AML-193 (cell line): ENCODE data around the gene CDH4.

Source experiments
- DNase-seq, 2 experiments: peaks; one replicate each; lab custom pipeline; 2025; lab: John Stamatoyannopoulos, UW

CDH4 gene

DNA sequence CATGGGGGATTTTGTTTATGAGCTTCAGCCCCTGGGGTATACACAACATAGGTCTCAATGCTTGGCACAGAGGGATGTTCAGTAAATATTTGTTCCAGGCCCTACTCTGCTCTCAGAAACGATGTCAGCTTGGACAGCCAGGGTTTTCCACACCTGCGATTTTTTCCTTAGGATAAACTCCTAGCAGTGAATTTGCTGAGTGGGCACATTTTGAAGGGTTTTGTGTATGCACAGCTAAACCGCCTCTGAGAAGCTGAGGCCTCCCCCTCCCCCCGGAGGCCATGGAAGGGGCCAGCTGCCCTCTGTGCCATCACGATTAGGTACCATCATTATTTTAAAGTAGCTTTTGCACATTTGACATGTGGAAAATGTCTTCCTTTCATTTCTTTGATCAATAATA, 614.1 kb downstream of the CDH4 start:
- DNase-seq, result no peak

DNA sequence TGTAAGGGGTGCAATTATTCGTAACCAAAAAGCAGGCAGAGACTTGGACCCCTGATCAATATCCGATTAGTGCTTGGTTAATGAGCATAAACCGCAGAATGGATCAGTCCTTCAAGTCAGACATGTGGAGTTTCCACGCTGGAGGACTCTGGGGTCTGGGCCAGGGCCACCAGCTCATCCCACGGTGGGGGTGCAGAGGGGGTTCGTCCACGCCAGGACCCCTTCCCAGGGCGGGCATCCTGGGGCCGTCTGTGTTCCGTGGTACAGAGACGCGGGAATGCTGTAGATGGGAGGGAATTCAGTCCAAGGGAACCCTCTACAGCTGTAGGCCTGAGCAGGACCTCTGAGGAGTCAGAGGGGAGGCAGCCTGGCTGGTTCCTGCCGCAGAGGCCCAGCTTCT, 615.9 kb downstream of the CDH4 start:
- no peak for DNase-seq

DNA sequence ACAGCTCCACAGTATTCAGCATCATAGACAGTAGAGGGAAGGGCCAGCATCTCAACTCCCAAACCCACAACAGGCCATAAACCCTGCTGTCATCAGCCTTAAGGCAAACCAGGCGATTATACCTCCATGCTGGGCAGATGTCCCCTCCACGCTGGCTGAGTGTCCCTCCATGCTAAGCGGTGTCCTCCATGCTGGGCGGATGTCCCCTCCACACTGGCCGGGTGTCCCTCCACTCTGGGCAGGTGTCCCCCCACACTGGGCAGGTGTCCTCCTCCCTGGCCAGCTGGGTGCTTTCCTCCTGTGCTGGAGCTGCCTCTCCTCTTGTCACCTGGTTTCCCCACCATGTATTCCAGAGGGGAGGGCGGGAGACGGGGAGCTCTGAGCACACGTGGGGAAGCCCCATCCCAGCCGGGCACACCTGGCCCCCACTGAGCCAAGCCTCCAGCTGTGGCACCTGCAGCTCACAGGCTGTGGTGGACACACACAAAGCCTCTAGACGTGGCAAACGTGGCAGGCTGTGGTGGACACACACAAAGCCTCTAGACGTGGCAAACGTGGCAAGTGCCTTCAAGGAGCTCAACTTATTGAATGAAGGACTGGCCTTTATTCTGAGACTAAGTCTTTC, 616.5 kb downstream of the CDH4 start:
- DNase-seq, result no peak

DNA sequence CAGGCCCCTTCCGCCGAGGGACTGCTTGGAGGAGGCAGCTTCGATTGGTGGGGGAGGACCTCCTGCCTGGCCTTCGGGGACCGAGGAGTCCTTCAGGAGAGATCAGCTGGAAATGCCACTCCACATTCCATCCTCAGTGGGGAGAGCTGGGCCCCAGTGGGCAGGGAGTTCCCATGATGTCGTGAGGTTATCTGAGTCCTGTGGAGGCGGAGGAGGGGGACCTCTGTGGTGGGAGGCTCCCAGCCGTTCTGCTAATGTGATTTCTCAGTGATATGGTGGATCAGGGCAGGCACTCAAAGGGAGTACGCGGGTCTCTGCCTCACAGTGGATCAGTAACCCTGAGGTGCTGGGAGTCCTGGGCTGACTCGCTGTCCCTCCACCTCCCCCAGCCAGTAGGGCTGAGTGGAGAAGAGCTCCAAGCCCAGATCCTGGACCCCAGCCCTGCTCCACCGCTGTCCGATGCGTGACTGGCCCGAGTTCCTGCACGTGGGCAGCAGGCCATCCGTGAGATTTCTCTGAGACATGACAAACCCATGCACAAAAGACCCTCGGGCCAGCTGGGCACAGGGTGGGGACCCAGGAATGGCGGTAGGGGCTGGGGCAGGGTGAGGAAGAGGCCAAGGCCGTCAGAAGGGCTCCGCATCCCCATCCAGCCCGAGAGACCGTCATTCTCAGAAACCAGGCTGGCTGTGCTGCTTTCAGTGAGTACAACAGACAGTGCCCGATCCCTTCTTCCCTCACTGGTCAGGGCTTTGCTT, 617.9 kb downstream of the CDH4 start:
- DNase-seq, result no peak

DNA sequence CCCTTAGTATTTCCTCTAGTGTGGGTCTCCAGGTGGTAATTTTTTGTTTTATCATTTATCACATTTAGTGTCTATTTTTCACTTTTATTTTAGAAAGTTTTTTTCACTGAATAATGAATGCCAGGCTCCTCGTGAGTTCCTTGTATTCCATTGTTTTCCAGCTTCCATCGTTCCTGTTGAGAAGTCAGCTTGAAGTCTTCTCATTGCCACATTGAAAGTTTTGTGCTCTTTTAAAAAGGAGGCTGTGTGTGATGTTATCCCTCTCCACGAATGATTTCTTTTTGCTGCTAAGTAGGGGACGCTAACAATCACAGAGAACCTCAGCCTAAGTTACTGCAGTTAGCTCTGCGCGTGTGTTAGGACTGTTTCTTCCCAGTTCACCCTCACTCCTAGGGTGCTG, 619.1 kb downstream of the CDH4 start:
- DNase-seq, result no peak

DNA sequence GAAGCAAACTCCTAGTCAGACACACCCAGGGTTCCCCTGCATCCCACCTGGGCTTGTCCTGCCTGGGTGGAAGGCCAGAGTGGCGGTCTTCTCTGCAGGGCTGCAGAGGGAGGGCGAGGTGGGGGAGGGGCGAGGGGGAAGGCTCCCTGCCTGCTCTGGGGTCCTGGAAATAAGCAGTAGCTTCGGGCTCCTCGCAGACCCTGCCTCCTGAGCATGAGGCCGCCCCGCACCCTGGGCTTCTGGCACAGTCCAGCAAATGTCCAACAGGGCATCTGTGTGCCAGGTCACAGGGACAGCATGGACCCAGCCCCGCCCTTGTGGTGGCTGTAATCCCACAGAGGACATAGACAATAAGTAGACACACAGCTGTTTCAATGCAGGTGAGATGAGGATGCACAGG, 619.9 kb downstream of the CDH4 start:
- no peak for DNase-seq

DNA sequence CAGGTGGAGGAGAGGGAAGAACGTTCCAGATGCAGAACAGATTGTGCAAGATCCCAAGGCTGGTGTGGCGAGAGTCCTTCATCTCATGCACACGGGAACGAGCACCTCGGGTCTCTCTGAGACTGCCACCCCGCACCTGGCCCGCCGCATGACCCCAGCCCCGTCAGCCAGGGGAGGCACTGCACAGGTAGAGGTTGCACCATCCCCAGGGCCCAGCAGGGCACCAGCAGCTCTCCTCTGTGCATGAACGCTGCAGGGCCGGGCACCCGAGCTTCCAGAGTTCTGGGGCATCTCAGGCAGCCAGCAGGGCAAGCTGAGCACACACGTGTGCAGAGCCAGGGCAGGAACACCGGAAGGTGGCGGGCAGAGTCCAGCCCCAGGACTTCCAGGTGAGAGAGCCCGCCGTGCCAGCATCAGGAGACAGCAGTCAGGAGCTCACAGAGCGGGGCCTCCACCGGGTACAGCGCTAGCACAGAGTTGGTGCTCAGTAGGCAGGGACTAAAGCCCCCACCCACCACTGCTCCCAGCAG, 620.4 kb downstream of the CDH4 start:
- no peak for DNase-seq

DNA sequence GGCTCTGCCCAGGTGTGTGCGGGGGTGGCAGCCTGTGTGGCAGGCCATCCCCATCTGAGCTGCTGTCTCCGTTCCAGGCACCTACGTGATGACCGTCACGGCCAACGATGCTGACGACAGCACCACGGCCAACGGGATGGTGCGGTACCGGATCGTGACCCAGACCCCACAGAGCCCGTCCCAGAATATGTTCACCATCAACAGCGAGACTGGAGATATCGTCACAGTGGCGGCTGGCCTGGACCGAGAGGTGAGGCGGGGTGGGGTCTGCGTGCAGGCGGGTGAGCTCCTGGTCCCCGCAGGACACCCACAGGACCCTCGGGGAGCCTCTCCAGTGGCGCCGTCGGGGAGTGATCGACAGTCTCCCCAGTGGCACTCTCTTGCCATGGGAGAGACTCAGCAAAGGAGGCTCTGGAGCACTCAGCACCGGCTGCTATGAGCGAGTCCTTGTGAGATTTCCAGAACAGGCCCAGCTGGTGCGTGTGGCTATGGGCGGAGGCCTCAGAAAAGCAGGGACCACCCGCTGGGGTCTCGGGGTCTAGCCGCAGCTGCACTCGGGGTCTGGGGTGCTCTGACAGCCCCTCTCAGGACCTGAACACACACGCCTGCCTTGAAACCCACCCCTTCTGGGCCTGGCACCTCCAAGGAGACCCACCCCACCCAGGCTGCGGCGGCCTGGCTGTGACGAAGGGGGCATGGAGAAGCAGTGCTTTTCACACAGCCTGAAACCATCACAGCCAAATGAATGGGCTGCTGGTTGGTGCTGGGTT, 621.8 kb downstream of the CDH4 start:
- DNase-seq, result no peak

DNA sequence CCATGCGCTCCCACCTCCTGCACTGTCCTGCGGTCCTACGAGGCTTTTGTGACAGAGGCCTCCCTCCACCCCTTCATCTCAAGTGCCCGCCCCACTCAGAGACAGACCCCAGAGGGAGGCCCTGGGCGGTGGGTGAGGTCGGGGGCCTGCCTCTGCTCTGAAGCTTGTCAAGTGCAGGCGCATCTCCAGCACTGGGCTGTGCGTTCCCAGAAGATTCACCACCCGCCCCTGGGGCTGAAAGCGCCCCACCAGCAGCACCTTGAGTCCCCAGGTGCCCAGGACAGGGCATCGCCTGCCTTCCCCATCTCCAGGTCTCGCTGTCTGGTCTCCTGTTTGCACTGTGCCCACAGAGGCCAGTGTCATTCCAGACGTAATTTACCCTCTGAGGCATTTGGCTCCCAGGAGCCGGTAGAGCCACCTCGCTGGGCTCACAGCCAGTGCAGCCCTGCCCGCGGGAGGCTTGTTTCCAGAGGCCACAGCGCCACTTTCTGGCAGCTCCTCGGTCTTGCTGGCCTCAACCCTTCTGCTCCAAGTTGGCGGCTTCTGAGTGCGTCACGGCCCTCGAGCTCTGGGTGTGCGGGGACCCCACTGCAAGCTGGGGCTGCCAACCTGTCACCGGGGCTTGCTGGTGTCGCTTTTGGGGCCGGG, 622.5 kb downstream of the CDH4 start:
- DNase-seq, result no peak

DNA sequence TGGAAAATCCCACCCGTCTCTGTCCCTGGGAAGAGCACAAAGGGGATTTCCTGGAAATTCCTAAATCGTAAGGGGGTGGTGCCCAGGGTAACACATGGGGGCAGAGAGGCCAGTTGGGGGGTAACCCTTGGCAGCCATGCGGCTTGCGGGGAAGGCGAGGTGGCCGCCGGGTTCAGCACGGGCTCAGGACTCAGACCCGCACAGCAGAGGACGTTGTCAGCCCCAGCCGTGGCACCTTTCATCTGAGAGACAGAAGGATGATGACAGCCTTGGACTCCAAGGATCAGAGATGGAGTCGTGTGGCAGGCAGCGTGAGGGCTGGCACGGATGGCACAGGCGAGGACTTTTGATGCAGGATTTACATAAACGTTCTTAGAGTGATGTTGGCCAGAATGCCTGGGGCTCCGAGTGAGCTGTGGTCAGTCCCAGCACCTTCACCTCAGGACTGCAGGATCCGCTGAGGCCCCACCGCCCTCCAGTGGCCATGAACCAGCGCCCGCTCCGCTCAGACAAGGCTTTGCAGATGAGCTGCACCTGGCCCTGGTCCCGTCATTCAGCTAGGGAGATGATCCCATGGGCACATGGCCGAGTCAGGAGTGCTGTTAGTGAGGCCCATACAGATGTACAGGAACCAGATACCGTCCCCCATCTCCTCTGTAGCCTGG, 623.3 kb downstream of the CDH4 start:
- no peak for DNase-seq

DNA sequence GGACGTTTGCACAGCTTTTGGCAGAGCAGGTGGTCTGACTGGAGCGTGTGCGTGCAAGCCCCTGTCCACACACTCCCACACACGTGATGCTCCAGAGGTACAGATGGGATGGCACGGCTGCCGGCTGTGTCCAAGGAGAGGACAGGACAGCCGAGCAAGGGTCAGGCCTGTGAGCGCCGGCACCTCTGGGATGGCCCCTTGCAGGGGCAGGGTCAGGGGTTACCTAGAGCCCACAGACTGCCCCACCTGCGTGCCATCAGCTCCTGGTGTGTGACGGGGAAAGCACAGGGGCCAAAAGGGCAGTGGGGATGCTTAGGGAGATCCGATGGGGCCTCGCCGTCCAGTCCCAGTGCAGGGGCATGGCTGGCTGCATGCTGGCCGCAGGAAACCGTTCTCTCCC, 623.9 kb downstream of the CDH4 start:
- DNase-seq, result no peak

DNA sequence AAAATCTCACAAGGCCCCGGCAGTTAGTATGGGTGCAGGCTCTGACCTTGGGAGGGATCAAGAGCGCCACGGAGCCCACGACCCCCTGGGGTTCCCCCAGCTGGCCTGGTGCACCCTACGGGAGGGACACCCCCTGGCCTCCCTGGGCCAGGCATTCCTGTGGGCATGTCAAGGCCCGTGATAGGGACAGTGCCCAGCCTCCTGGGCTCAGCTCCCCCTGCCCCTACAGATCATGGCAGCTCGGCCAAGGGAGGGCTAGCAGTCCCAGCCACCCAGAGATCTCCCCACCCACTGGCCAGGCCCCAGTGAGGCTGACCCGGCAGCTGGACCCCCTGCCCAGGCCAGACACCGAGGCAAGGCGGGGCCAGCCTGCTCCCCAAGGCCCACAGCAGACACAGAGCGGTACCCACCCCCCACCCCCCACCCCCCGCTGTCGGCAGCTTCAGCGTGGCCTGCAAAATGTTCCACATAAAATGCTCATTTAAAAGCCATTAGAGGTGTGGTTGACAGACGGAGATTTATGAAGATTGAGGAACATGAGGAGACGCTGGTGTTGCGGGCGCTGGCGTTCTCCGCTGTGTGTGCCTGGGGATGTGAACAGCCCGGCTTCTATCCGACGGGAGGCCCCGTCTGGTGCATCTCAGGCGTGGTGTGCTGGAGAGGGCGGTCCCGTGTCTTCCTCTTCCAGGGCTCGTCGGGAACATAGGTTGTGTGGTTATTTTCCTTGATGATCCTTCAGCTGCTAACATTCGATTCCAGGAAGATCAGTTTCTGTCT, 625.1 kb downstream of the CDH4 start:
- DNase-seq, result no peak

DNA sequence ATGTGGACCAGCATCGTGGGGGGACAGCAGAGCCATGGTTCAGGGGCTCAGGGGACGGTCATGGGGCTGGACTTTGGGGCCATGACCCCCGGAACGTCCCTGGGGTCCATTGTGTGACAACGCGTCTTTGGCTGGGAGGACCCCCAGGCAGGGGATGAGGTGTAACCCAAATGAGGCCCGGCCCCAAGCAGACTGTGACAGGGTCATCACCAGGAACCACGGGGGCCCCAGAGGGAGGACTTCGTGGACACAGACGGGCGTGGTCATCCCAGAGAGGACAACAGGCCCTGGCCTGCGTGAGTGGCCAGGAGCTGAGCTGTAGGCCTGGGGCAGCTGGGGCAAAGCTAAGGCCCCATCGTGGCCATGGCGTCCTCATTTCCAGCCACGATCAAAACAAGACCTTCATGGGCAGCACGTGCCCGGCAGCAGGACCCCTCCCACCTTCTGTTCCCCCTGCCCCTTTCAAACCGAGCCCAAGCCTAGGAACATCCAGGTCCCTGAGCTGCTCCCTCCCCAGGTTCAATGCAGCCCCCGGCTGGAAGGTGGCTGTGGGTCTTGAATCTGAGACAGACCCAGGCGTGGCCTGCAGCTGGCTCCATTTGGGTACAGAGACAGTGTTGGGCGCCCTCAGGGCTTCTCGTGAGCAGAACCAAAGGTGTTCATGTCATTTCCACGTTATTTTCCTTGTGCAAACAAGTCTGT, 625.9 kb downstream of the CDH4 start:
- no peak for DNase-seq

DNA sequence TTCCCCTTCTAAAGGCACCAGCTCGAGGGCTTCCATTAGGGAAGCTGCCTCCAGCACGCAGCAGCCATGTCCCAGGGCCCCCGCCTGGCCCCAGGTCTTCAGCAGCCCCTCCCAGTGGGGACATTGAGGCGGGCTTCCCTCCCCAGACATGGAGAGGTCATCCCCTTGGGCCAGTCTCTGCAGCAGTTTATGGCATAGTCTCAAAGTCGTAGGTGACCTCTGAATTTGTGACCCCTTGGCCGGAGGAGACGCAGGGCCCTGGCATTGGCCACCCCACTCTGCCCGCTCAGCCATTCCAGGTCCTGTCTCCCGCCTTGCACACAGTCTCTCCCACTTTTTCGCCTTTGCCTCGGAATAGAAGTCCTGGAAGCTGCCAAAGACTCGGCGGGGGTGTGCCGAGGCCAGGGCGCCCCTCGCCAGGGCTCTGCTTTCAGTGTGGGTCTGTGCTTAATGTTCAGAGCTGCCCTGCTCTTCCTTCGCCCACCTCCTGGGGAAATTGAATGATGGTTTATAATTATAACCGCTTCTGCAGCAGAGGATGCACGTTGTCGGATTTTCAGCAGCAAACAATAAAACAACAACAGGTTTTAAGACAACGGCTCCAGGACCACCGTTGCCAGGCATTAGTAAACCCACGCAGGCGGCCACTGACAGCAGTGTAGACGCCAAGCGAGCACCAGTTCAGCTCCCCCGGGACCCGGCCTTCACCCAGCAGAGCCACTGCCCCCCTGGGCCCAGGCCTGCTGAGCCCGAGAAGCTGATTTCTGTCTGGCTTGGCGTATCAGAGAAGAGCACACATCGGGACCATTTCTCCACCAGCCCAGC, 626.6 kb downstream of the CDH4 start:
- DNase-seq, result no peak

DNA sequence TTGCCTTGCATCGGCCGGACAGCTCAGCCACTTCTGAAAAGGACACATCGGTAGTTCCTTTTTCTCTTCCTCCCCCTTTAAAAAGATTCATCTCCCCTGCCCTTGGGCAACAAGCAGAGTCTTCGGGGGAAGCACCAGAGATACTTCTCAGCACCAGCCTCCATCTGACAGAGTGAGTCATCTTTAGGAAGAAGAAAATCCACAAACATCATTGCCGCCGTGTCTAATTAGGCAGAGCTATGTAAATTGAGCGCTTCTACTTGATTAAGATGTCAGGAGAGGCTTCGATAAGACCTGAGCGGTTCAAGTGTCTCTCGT, 627.2 kb downstream of the CDH4 start:
- no peak for DNase-seq

DNA sequence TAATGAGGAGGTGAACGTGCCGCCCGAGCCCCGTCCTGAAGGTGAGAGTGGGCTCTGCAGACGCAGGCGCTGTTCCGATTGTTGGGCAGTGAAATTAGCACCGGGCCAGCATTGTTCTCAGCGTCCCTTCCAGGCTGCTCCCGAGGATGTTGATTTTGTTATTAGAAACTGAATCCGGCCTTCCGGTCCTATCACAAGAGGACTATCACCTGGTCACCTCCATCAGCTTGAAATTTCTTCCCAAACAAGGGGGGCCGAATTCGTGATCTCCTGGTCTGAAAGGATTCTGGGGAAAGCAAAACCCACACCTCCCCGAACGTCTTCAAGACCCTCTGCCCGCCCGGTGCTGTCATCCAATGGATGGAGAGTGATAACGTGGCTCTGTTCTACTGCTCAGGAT, 627.6 kb downstream of the CDH4 start:
- DNase-seq, result no peak

DNA sequence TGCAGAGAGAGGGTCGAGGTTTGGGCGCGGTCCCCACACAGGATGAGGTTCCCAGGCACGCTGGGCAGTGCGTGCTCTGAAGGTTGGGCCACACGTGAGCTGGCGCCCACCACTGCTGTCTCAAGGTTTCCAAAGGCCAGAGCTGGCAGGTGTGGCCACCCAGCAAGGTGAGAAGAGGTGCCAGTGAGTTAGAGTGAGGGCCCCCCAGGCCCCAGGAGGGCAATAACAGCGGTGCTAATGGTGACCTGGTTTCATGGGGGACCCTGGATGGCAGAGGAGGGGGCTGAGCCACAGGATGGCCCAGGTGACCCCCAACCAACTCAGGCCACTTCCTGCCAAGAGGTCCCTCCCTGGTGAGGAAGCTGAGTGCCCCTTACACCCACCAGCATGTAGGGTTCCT, 628.6 kb downstream of the CDH4 start:
- no peak for DNase-seq

DNA sequence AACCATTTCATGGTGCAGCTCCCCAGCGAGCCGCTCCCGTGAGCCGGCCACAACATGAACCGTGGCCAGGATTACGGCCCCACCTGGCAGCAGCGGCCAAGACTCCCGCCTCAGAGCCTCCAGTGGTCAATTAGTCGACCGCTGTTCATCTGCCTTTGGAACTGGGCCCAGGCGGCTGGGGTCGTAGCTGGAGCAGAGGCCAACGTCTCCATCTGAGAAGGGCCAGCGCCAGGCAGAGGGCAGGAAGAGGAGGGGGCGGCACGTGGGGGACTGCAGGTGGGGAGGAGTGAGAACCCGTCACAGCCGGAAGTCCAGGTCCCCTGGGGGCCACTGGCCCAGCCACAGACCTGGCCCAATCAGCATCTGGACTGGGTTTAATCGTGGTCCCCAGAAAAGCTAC, 629.4 kb downstream of the CDH4 start:
- no peak for DNase-seq

DNA sequence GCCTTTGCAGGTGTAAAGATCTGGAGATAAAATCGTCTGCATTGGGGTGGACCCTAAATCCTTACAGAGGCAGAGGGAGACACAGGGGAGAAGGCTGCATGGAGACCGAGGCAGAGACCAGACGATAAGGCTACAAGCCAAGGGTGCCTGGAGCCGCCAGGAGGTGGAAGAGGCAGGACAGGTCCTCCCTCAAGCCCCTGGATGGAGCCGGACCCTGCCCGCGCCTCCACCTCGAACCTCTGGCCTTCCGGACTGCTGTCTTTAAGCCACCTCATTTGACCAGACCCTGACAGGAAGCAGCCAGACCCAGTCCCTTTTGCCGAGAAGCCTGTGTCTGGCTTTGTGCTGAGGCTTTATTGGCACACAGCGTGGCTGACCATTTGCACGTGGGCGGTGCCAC, 629.8 kb downstream of the CDH4 start:
- no peak for DNase-seq
